ENCODE measurements around the gene CTXN3. TPM values are rescaled to one million over a fixed set of nuclear protein-coding genes. Genes with fewer than 3 reads are reported as not detected.
"Not testable (repeated sequence)": the region's sequence is repeated elsewhere in the genome, so short reads cannot be mapped to it uniquely, and the experiment has no call there.

Gene CTXN3
- total RNA-seq, 1 donor from 2014 or later = 13.9 TPM

- DNase-seq (ENCODE audit: low spot score in 2 of 2) (no peak), FAIRE-seq (no peak)
These were observed 1.1 kb downstream of the CTXN3 start for GRCh38 chr5:127650022-127650421.

GRCh38 chr5:127650649-127651048, 1.8 kb downstream of the CTXN3 start:
- DNase-seq (ENCODE audit: low spot score in 2 of 2) (no peak), FAIRE-seq (no peak)

GRCh38 chr5:127652952-127653611, 4.2 kb downstream of the CTXN3 start:
- DNase-seq (ENCODE audit: low spot score in 2 of 2) = no peak
- no peak for FAIRE-seq

- DNase-seq (ENCODE audit: low spot score in 2 of 2) = no peak
- no peak for FAIRE-seq
These were observed 7.9 kb downstream of the CTXN3 start for GRCh38 chr5:127656825-127657224.

GRCh38 chr5:127660047-127660733, 11.3 kb downstream of the CTXN3 start:
- no peak for FAIRE-seq
- no peak for DNase-seq (ENCODE audit: low spot score in 2 of 2)

- FAIRE-seq (no peak), DNase-seq (ENCODE audit: low spot score in 2 of 2) (no peak)
These were observed 15.2 kb downstream of the CTXN3 start for GRCh38 chr5:127664093-127664492.

- no peak for FAIRE-seq
- no peak for DNase-seq (ENCODE audit: low spot score in 2 of 2)
These were observed 16.8 kb downstream of the CTXN3 start for GRCh38 chr5:127665641-127666040.

GRCh38 chr5:127666043-127666716, 17.3 kb downstream of the CTXN3 start:
- no peak for DNase-seq (ENCODE audit: low spot score in 2 of 2)
- FAIRE-seq = no peak

- DNase-seq (ENCODE audit: low spot score in 2 of 2) = no peak
- no peak for FAIRE-seq
These were observed 19.0 kb downstream of the CTXN3 start for GRCh38 chr5:127667926-127668325.

- no peak for FAIRE-seq
- no peak for DNase-seq (ENCODE audit: low spot score in 2 of 2)
These were observed 22.3 kb downstream of the CTXN3 start for GRCh38 chr5:127671218-127671617.

- FAIRE-seq = no peak
- no peak for DNase-seq (ENCODE audit: low spot score in 2 of 2)
These were observed 24.4 kb downstream of the CTXN3 start for GRCh38 chr5:127673117-127673800.

GRCh38 chr5:127676951-127677350, 28.1 kb downstream of the CTXN3 start:
- not testable (repeated sequence) for FAIRE-seq; DNase-seq (ENCODE audit: low spot score in 2 of 2)

- not testable (repeated sequence) for FAIRE-seq; DNase-seq (ENCODE audit: low spot score in 2 of 2)
These were observed 30.9 kb downstream of the CTXN3 start for GRCh38 chr5:127679691-127680330.

- FAIRE-seq (no peak), DNase-seq (ENCODE audit: low spot score in 2 of 2) (no peak)
These were observed 31.7 kb downstream of the CTXN3 start for GRCh38 chr5:127680595-127680994.

- FAIRE-seq = no peak
These were observed 34.1 kb downstream of the CTXN3 start for GRCh38 chr5:127683008-127683407.

GRCh38 chr5:127684726-127685467, 36.0 kb downstream of the CTXN3 start:
- FAIRE-seq (no peak), DNase-seq (ENCODE audit: low spot score in 2 of 2) (no peak)

More at GRCh38 chr5:127683008-127683407, 34.1 kb downstream of the CTXN3 start:
- DNase-seq (ENCODE audit: low spot score in 2 of 2) = no peak

- no peak for FAIRE-seq
- no peak for DNase-seq (ENCODE audit: low spot score in 2 of 2)
These were observed 36.8 kb downstream of the CTXN3 start for GRCh38 chr5:127685662-127686061.

- no peak for FAIRE-seq
- no peak for DNase-seq (ENCODE audit: low spot score in 2 of 2)
These were observed 37.5 kb downstream of the CTXN3 start for GRCh38 chr5:127686424-127686823.

GRCh38 chr5:127694518-127695171, 45.8 kb downstream of the CTXN3 start:
- no peak for FAIRE-seq
- DNase-seq (ENCODE audit: low spot score in 2 of 2) = no peak
